NCI-H82 treated with DMSO at 0.1 percent for 48 hours (cell line): ENCODE measurements around the gene PIP4K2B.
A peak's percentile ranks its signal among the peaks of the same experiment; 100 is the strongest.

Experiments used
- DNase-seq: peaks from one replicate; lab custom pipeline; 2025; ENCODE audit not compliant: unreplicated experiment; lab: John Stamatoyannopoulos, UW

The PIP4K2B gene

DNA sequence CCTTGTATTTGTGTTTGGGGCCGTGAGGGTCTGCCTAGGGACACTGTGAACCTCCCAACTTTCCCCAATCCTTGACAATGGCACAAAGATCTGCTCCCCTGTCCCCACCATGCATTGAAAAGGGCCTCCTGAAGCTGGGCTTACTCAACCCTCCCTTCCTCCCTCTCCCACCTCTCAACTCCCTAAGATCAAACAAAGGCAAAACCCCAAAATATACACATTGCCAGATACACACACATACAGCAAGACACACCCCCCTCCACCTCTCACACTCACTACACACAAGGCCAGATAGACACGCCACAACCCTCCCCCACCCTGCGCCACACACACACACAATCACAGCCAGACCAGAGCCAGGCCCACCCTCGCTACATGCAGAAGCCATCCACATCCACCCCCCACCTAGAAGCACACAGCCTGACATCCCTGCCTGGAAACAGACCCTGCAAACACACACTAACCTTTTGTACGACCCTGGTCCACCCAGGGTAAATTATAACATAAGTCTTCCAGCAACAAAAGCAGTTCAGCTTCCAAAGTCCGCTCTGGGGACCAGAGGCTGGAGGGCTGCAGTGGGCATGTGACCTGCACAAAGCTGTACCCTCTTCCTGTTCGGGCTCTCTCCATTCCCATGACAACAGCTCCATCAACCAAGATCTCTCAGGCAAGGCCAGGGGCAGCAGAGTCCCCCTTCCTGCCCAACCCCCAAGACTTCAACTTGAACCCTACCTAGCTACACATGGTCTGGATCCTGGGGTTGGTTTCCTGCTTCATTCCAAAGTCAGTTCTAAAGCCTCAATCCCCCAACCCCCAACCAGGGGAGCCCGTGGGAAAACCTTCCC lies 53.1 kb downstream of the PIP4K2B start:
- DNase-seq = no peak

DNA sequence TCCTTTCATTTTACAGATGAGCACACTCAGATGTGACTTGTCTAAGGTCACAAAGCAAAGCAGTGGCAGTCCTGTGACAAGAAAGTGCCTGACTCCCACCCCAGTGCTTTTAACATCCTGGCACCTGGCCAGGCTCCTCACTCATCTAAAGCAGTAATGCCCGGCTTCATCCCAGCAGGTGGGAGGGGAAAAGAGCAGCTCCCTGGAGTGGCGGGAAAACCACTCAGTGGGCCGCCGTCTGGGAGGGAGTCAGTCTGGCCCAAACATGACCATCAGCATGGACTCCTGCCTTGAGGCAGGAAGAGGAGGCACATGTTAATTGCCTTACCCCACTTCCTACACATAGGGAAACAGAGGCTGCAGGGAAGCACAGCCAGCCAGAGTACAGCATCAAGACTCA lies 53.8 kb downstream of the PIP4K2B start:
- peak; percentile 45 for DNase-seq

DNA sequence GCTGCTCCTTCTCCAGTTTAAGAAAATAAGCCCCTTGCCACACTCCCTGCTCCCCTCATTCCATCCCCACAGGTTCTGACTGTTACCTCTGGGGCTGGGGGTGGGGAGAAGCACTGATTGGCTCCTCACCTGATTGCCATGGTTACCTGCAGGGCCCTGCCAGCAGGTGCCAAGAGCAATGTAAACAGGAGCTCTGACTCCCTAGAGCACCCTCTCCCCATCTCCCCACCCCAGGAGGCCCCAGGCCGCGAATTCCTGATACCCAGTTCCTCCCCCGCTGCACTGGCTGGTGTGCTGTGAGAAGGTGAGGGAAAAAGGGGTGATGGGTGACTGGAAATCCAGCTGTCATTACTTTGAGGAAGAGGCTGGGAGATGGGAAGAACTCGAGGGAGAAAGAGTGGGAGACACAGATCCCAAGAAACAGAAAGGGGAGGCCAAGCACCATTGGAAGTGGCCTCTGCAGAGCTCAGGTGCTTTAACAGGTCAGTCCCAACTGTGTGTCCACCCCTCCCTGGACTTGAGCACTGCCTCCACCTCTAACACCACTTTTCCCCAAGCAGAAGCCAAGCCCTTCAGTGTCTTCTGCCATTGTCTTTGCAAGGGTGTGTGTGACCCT lies 55.7 kb downstream of the PIP4K2B start:
- DNase-seq = no peak

DNA sequence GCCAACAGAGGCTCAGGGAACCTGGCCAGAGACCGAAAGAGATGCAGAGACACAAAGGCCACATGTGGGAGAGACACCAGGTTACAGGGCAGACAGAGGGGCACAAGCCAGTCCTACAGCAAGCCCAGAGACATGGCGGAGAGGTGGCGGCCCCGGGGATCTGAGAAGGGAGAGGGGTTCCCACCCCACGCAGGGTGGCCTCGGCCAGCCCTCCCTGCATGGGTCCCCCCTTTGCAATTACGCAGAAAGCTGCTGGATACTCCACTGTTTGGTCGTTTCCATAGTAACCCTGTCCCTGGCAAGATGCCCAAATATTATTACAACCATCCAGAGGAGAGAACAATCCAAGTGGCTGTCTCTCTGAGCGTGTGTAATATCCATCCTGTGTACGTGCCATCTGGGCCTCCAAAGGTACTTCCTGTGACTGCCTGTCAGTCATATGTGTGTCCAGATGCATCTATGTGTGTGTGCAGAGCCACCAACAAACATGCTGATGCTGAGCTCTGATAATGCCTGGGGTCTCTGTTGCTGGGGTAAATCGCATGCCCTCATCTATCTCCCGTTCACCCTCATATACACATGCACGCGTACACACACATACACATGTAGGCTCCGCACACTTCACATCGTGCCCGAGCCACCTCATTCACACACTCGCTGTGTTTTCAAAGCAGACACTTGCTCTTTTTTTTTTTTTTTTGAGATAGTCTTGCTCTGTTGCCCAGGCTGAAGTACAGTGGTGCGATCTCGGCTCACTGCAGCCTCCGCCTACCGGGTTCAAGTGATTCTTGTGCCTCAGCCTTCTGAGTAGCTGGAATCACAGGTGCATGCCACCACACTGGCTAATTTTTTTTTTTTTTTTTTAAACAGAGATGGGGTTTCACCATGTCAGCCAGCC lies 56.7 kb downstream of the PIP4K2B start:
- DNase-seq = no peak

GRCh38 chr17:38741921-38742410 lies 57.4 kb downstream of the PIP4K2B start:
- DNase-seq = no peak

GRCh38 chr17:38741461-38741860 lies 57.9 kb downstream of the PIP4K2B start:
- DNase-seq = no peak

DNA sequence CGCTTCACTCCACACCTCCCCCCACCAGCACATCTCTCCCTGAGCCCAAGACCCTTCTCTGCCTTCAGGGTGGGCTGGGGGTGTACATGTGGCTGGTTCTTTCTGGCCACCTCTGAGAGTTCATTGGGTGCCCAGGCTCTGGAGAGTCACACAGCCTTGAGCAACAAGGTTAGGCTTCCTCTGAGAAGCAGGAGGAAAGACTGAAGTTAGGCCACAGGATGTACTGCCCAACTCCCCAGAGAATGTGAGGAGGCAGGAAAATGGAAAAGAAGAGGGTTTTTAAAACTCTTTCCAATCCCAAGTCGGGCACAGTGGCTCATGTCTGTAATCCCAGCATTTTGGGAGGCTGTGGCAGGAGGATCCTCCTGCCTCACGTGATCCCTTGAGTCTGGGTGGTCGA lies 58.5 kb downstream of the PIP4K2B start:
- no peak for DNase-seq

- no peak for DNase-seq
These were observed 59.3 kb downstream of the PIP4K2B start for GRCh38 chr17:38740044-38740443.

DNA sequence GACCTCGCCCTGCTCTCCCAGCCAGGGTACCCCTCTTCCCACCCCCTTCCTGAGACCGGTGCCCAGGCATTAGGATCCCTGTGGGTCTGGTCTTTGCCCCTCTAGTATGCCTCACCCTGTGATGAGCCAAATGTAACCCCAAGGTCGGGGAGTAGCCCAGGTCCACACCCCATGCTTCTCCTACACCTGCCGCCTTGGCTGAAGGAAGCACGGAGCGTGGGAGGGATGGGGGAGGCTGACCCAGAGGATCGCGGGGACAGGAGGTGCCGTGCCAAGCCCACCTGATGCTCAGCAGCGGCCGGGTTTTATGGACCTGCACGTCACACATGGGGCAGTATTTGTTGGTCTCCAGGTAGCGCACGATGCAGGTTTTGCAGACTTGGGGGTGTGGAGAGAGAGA lies 60.1 kb downstream of the PIP4K2B start:
- DNase-seq = no peak

- no peak for DNase-seq
These were observed 60.7 kb downstream of the PIP4K2B start for GRCh38 chr17:38738686-38739085.

DNA sequence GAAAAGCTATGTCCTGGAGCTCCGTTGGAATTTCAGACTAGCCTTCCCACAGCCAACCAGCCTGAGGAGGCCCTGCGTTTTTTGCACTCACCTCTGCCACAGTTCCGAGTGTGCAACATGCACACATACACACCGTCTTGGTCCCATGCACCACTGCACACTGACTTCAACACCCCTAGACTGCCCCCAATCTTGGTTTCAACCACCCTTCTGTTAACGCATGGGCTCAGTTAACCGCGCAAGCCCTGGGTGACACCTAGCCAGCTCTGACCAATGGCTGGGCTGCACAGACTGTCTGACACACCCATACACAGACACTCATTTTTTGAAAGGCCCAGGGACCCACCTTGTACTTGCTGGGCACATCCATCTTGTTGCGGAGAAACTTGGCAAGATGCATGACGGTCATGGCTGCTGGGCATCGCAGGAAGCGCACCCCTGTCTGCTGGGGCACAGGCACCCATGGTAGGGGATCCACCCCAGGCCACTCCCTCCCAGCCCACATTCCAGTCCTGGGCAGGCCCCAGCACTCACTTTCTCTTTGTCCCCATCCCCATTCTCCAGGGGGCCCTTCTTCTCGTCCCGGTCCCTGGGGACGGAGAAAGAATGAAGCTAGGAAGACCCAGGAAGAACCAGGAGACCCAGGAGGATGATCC lies 61.2 kb downstream of the PIP4K2B start:
- DNase-seq = no peak

GRCh38 chr17:38735161-38735997 lies 64.0 kb downstream of the PIP4K2B start:
- DNase-seq = peak; percentile 18

DNA sequence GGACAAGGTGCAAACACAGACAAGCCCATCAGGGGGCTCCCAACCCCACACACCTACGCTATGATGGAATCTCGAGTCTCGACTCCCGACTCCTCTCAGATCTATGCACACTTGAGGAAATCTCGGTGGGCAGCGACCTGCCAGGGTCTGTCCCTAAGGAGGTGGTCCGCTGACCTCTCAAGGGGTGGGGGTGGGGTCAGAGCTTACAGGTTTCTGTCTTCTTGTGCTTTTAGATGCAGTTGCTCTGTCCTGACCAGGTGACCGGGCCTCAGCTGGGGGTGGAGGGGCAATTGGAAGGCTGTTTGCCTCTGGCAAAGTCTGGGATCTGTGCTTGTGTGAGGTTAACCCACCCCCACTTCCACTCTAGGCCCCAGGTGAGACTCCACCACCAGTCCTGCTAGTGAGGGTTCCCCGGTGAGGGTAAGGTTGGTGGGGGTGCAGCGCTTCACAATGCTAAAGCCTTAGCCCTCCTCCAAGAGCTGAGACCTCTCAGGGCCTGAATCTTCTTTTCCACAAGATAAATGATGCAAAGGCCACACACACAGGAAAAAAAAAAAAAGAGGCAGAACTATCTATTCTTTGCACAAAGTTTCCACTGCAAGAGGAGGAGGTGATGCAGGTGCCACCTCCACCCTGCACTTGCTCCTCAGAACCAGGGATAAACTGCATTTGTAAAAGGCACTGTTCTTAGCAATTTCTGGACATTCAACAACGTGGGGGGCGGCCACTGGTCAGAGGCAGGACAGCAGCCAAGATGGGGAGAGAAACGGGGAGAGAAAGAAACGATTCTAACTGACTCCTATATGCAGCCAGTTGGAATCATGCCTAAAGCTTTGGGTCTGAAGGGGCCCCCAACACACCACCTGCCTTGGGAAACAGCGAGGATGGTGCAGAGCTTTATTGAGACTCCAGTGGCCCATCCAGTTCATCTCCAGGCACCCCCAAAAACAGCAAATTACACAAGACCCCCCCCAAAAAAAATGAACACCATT lies 65.1 kb downstream of the PIP4K2B start:
- no peak for DNase-seq

DNA sequence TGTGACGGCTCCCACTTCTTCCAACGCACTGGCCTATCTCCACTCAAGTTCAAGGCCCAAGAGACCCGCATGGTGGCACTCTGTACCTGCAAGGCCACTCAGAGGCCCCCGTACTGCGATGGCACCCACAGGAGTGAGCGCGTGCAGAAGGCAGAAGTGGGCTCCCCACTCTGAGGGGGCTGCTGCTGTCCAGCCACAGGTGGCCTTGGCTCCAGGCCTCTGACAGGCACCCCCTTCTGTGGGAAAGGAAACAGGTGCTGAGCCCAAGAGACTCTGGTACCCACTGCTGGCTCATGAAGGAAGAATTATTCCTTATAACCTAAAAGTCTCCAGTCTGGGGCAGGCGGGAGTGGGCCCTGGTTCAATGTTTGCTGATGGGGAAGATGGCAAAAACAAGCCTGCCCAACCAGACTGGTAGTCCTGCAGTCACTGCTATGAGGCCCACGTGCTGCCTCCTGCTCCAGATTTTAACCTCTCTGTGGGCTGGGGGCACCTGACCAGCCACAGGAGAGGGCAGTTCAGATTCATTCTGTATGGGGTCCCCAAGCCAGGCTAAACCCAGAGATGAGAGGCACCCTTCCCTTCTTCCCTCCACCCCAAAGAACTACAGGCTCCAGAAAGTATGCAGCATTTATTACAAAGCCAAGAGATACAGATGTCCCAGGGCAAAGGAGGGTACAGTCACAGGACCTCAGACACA lies 65.9 kb downstream of the PIP4K2B start:
- no peak for DNase-seq

GRCh38 chr17:38732376-38733281 lies 66.7 kb downstream of the PIP4K2B start:
- no peak for DNase-seq

DNA sequence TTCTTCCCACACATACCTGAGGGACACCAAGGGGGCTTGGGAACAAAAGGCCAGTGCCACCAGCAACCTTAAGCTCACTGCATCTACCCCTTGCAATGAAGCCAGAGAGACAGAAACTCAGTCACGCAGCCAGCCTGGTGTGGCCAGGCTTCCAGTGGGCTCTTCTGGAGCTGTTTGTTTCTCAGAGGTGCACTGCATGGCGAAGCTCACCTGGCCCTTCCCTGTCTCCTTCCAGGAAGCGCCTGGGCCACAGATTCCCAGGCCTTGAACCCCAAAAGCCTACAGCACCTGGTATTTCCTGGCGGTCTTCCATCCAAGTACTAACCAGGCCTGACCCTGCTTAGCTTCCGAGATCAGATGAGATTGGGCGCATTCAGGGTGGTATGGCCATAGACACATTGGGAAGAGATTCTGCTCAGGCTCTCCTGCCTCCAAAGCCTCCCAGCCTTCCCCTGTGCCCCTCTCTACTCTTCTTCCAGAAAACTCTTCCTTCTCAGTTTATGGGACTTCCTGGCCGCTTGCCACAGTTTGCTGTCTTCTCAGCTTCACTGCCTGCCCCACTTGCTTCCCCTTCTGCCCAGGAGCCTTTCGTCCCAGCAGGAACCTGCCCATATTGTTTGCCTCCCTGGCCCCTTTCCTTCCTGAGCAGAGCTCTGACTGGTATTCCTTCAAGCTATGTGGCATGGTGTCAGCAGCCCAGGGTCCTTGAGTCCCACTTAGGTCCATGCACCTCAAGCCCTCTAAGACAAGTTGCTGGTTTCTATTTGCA lies 67.6 kb downstream of the PIP4K2B start:
- DNase-seq = no peak
